NCI-H1048 (cell line): Measurements from ENCODE around the gene UBE3B.

Experiments used
- DNase-seq: peaks from one replicate; lab custom pipeline; 2025; lab: John Stamatoyannopoulos, UW

The UBE3B gene

DNA sequence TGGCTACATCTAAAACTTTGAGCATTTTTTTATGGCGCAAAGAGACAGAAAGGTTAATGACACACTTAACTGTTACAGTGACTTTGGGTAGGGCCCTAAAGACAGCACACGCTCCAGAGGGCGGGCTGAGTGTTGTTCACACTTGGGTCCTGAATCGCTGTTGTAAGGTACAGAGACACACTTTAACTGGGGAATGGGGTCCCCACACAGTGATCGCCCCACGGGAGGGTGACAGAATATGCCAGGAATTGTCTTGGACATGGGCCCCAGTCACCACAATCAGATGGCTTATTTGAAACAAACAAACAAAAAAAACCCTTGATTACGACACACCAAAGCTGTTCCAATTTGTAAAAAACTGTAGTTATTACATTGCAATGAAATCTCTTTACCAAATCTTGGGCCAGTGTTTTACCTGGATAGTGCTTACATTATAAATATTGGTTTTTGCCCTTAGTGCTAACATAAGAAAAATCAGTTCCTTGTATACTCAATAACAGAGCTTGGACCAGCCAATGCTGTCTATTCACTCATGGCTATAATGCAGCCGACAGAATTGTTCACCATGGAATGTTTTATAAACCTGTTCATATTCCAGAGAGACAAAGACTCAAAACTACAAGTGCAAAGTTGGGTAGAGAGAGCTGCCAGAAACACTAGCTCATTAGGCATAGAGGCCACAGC, 28.6 kb upstream of the UBE3B start:
- no peak for DNase-seq

GRCh38 chr12:109449845-109450532, 27.4 kb upstream of the UBE3B start:
- DNase-seq = no peak

GRCh38 chr12:109450980-109451379, 26.5 kb upstream of the UBE3B start:
- DNase-seq = no peak

- DNase-seq = no peak
Measured at GRCh38 chr12:109451400-109451799, 26.0 kb upstream of the UBE3B start.

GRCh38 chr12:109452489-109452888, 24.9 kb upstream of the UBE3B start:
- DNase-seq = no peak

DNA sequence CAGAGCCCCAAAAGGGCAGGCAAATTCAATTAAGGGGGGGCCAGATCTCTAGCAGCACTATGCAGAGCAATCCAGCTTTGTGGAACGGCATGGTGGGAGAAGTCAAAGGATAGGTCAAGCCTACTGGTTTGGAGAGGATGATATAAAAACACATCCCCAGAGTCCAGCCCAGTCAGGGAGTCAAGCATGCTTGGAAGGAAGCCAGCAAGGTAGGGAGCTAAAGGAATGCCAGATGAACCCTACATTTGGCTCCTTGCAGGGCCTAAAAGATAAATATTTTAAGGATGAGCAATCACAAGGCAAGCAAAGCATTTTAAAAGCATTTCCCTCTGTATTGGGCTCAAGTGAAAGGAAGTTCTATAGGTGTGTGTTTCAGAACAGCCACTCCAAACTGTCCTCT, 21.7 kb upstream of the UBE3B start:
- DNase-seq = no peak

DNA sequence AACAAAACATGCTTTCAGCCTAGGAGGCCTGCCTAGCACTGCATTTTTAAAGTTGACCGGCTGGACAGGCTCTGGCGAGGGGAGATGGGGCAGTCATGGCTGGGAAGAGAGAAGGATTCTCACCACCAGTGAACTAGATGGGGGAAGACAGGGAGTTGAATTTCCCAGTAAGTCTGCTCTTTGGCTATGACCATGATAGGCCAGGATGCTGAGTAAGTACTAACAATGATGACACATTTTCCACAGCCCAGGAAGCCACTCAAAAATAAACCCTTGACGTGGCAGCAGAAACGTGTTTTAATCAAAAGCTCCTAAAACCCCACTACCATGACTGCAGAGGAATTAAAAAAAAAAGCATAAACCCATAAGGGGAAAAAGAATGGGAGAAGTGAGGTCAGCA, 19.3 kb upstream of the UBE3B start:
- DNase-seq = no peak

DNA sequence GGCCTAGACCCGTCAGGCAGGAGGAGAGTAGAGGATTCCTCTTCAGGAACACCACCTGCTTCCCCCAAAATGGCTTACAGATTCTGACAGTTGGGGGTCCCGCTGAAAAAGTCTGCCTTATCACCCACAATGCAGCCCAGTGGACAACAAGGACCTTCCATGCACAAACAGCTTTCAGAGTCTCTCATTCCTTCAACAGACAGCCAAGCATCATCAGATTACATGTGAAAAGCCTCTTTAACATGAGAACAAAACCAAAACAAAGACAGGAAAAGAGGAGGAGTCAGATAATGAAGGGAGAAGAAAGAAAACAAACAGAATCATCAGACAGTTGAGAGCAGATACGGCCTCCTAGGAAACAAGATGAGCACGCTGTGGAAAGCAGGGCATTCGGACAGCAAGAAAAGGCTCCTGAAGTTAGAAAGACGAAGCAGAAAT, 18.6 kb upstream of the UBE3B start:
- no peak for DNase-seq

DNA sequence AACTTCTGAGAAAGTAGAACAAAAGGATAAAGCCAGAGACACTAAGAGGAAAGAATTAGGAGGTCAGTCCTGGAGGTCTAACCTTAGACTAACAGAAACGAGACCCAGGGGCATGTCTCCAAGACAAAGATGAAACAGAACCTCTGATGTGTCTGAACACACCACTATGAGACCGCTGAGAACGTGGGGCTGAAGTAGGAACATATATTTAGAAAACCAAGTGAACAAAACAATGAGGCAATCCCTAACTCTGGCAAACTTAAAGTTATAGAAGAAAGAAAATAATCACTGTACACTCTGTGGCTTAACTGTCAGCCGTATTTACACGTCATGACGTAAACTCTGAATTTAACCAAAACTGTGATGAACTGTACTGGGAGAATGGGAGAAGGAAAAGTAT, 18.2 kb upstream of the UBE3B start:
- no peak for DNase-seq

DNA sequence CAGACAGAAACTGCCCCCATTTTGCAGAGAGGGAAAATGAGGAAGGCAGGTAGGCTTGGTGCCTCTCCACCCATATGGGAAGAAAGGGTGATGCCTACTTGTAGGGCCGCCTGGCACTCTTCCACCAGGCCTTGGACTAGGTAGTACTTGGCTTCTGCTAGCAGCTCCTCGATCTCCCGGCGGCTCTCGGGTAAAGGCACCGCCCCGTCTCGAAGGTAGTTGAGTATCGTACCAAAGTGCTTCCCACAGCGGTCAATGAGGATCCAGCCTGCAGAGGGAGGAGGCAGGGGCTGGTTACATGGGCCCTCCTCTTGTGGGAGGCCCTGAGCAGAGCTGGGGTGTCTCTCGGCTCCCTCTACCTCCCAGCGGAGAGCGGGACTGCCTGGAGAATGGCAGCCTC, 16.9 kb upstream of the UBE3B start:
- DNase-seq = no peak

- no peak for DNase-seq
Measured at GRCh38 chr12:109461049-109461845, 16.2 kb upstream of the UBE3B start.

DNA sequence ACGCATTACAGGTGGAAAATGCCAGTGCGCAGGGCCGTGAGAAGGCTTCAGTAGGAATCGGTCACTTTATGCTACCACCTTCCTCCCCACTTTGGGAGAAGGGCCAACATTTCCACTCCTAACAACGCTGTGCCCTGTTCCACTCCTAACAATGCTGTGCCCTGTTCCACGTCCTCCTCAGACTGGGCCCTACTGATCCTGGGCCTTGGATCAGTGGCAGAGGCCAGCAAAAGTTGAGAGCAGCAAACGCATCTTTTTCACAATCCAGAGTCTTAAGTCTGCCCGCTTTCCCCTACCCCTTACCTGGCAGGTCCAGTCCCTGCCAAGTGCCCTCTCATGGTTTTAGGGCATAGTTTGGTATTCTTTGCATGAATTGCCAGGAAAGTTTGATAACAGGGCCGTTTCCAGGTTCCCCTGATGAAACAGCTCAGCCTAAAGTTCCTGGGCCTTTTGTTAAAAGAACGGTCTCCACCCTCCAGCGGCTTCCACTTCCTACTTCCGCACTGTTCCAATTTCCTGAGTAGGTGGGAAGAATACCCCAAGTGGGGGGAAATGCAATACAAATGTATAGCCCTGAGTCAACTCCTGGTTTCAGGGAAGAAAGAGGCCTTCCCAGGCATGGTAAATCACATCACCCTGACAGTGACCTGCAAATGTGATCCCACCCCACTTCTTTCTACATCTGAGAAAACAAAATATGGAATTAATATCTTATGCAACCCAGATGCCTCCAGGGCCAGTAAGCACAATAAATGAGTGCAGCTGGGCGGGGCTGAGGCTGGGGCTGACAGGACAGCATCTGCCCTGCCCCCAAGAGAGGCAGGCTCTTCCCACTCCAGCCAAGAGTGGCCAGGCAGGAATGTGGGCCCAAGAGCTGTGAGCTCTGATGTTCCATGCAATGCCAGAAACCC, 15.3 kb upstream of the UBE3B start:
- no peak for DNase-seq

DNA sequence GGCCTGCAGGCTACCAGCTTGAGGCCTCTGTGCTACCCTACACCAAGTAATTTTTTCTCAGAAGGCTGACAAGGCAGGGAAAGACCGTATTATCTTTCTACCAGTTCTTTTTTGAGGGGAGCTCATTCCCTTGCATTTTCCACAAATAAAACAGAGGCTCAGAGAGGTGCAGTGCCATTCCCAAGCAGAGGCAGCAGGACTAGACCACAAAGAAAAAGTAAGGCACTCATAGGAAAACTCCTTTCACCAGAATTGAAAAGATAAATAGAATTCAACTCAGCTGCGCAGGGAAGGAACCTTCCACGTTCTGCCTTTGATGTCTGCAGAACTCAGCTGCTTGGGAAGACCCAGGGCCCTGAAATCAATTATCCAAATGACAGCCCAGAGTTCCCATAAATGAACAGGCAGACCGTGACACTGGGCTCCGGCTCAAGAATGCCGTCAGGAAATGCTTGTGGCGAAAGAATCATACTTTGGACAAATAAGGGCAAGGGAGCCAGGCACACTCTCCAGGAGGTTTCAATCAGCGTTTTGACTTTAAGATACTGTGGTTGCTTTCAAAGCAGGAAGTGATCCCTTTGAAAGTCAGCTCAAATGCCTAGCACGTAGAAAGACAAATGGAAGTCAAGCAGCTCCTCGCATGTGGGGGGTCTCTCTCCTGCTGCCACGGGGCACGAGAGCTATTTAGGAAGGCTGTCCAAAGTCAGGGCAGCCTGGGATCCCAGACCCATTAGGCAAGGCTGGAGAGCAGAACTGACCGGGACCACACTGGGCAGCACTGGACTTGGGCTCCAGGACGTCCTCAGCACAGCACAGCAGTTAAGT, 14.4 kb upstream of the UBE3B start:
- no peak for DNase-seq

GRCh38 chr12:109463756-109464155, 13.7 kb upstream of the UBE3B start:
- no peak for DNase-seq

GRCh38 chr12:109464642-109465351, 12.6 kb upstream of the UBE3B start:
- DNase-seq = no peak

DNA sequence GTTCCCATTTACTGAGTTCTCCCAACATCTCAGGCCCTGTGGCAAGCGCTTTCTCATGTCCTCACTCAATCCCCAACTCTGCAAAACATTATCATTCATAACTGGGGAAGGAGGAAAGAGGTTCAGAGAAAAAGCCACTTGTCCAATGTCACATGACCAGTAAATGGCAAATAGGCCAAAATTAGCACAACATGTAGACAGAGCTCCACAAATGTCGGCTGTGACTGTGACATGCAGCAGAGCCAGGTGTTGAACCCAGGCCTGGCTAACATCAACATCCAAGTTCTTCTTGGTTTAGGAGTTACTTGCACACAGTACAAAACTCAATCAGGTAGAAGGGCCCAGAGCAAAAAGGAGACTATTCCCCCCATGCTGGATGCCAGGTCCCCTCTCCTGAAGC, 11.1 kb upstream of the UBE3B start:
- no peak for DNase-seq

- DNase-seq = no peak
Measured at GRCh38 chr12:109466821-109467220, 10.6 kb upstream of the UBE3B start.

- no peak for DNase-seq
Measured at GRCh38 chr12:109467978-109468676, 9.3 kb upstream of the UBE3B start.

DNA sequence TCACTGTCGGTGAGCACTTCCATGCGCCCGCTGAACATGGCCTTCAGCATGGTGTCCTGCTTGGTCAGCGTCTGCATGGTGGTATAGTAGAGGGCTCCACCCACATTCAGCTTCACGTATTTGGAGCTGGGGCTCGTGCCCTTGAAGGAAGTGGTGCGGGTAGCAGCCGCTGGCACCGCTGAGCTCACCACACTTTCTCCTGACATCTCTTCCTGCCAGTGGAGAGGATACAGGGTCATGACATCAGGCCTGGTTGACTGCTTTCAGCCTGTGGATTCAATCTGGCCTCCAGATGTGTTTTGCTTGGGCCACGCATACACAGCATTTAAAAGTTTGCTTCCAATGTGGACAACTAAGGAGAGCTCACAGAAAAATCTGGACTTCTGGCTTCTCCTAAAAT, 7.9 kb upstream of the UBE3B start:
- DNase-seq = no peak

- DNase-seq = no peak
Measured at GRCh38 chr12:109473006-109473405, 4.4 kb upstream of the UBE3B start.
